ENCODE measurements around the gene NQO2.

The NQO2 gene

GRCh38 chr6:2989332-2990247 is 10.1 kb upstream of the NQO2 start:
- TF ChIP-seq TCF12 (IDR thresholded peaks at IDR 0.05; ENCODE audit: low read depth) (no peak), EP300 (IDR thresholded peaks at IDR 0.05; ENCODE audit: borderline replicate concordance) (peak; percentile 43; the same call in 1 of the 2 replicates), YY1 (IDR thresholded peaks at IDR 0.05; ENCODE audit: low read depth) (peak; percentile 95), ZBTB7A (IDR thresholded peaks at IDR 0.05; ENCODE audit: low read depth) (no peak), EGR1 (IDR thresholded peaks at IDR 0.05) (no peak), USF1 (IDR thresholded peaks at IDR 0.05) (no peak), TAF1 (IDR thresholded peaks at IDR 0.05; ENCODE audit: low read depth) (peak; percentile 93), FOXM1 (IDR thresholded peaks at IDR 0.05; ENCODE audit: borderline replicate concordance, low read depth) (peak; percentile 11; the same call in 1 of the 2 replicates), CREB1 (IDR thresholded peaks at IDR 0.05; ENCODE audit: low read depth) (0 out of 2 replicates have a peak, but pooled peaks have one; percentile 27), TEAD4 (IDR thresholded peaks at IDR 0.05) (no peak; the same call in 1 of the 2 replicates)
- TF ChIP-seq, protein P1, sequence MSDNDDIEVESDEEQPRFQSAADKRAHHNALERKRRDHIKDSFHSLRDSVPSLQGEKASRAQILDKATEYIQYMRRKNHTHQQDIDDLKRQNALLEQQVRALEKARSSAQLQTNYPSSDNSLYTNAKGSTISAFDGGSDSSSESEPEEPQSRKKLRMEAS (IDR thresholded peaks at IDR 0.05): peak; percentile 55

GRCh38 chr6:2990248-2990931 is 9.3 kb upstream of the NQO2 start:
- no peak for TF ChIP-seq EP300 (IDR thresholded peaks at IDR 0.05; ENCODE audit: borderline replicate concordance)
- TF ChIP-seq USF1 (IDR thresholded peaks at IDR 0.05): no peak
- no peak for TF ChIP-seq FOXM1 (IDR thresholded peaks at IDR 0.05; ENCODE audit: borderline replicate concordance, low read depth)
- TF ChIP-seq RAD21 (IDR thresholded peaks at IDR 0.05; ENCODE audit: low read depth): no peak
- no peak for TF ChIP-seq TEAD4 (IDR thresholded peaks at IDR 0.05)

GRCh38 chr6:2990932-2991506 is 8.7 kb upstream of the NQO2 start:
- TF ChIP-seq TAF1 (IDR thresholded peaks at IDR 0.05; ENCODE audit: low read depth): no peak
- no peak for TF ChIP-seq RAD21 (IDR thresholded peaks at IDR 0.05; ENCODE audit: low read depth)
- TF ChIP-seq FOXM1 (IDR thresholded peaks at IDR 0.05; ENCODE audit: borderline replicate concordance, low read depth): no peak
- no peak for TF ChIP-seq TCF12 (IDR thresholded peaks at IDR 0.05; ENCODE audit: low read depth)
- TF ChIP-seq, protein P1 (IDR thresholded peaks at IDR 0.05): no peak
- TF ChIP-seq USF1 (IDR thresholded peaks at IDR 0.05): no peak
- no peak for TF ChIP-seq CEBPB (IDR thresholded peaks at IDR 0.05)
- no peak for TF ChIP-seq EP300 (IDR thresholded peaks at IDR 0.05; ENCODE audit: borderline replicate concordance)
- no peak for TF ChIP-seq EGR1 (IDR thresholded peaks at IDR 0.05)
- TF ChIP-seq ZBTB7A (IDR thresholded peaks at IDR 0.05; ENCODE audit: low read depth): no peak
- TF ChIP-seq CREB1 (IDR thresholded peaks at IDR 0.05; ENCODE audit: low read depth): no peak
- TF ChIP-seq YY1 (IDR thresholded peaks at IDR 0.05; ENCODE audit: low read depth): no peak
- no peak for TF ChIP-seq TEAD4 (IDR thresholded peaks at IDR 0.05)
- TF ChIP-seq REST (IDR thresholded peaks at IDR 0.05; ENCODE audit: low read depth): no peak
- no peak for TF ChIP-seq NFIC (IDR thresholded peaks at IDR 0.05)

DNA sequence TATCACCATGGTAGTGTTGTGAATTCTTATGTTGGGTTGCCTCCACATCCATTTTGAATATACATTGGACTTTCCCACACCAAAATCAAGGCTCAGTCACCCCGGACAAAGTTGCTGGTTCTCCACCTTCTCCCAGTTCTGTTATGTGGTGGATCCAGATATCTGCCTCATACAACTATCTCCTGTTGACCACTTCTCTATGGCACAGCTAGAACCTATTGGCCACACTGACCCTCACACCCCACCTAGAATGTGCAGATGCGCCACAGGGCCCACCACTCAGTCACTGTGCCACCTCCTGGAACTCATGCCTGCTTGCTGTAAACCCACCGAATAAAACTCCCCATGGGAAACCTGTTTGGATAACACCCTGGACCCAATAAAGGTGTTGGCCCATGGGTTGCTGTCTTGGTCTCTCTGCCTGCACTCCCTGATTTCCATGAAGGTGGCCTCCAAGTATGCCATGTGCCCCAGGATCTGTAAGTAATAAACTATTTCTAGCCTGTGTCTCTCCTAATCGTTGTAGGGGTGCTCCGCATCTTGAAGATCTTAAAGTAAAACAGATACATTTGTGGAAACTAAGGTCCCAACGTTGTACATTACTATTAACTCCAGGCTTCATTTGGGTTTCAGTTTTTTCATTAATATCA is 7.2 kb upstream of the NQO2 start:
- TF ChIP-seq TEAD4 (IDR thresholded peaks at IDR 0.05) (no peak), USF1 (IDR thresholded peaks at IDR 0.05) (no peak), CEBPB (IDR thresholded peaks at IDR 0.05) (no peak), TCF12 (IDR thresholded peaks at IDR 0.05; ENCODE audit: low read depth) (no peak), CREB1 (IDR thresholded peaks at IDR 0.05; ENCODE audit: low read depth) (no peak), EGR1 (IDR thresholded peaks at IDR 0.05) (no peak)

DNA sequence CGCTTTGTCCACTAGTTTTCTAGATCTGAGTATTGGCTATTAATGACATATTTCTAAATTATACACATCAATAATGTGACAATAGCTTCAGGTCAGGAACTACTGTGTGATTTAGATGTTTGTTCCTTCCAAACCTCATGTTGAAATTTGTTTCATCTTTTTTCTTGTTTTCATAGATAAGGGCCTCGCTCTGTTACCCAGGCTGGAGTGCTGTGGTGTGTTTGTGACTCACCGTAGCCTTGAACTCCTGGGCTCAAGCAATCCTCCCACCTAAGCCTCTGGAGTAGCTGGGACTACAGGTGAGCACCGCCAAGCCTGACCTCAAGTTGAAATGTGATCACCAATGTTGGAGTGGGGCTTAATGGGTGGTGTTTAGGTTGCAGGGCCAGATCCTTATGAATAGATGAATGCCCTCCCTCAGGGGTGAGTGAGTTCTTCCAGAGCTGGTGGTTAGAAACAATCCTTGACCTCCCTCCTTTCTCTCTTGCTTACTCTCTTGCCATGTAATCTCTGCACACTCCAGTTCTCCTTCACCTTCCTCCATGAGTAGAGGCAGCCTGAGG is 5.9 kb upstream of the NQO2 start:
- TF ChIP-seq EP300 (IDR thresholded peaks at IDR 0.05; ENCODE audit: borderline replicate concordance) (no peak), CREB1 (IDR thresholded peaks at IDR 0.05; ENCODE audit: low read depth) (no peak), YY1 (IDR thresholded peaks at IDR 0.05; ENCODE audit: low read depth) (no peak), TAF1 (IDR thresholded peaks at IDR 0.05; ENCODE audit: low read depth) (no peak), TCF12 (IDR thresholded peaks at IDR 0.05; ENCODE audit: low read depth) (no peak), REST (IDR thresholded peaks at IDR 0.05; ENCODE audit: low read depth) (no peak), RAD21 (IDR thresholded peaks at IDR 0.05; ENCODE audit: low read depth) (no peak), USF1 (IDR thresholded peaks at IDR 0.05) (no peak), CEBPB (IDR thresholded peaks at IDR 0.05) (no peak), NFIC (IDR thresholded peaks at IDR 0.05) (no peak), TEAD4 (IDR thresholded peaks at IDR 0.05) (no peak)
